ENCODE results near the gene PIK3R2.
"Not testable (repeated sequence)": the region's sequence is repeated elsewhere in the genome, so short reads cannot be mapped to it uniquely, and the experiment has no call there.

Gene PIK3R2

DNA sequence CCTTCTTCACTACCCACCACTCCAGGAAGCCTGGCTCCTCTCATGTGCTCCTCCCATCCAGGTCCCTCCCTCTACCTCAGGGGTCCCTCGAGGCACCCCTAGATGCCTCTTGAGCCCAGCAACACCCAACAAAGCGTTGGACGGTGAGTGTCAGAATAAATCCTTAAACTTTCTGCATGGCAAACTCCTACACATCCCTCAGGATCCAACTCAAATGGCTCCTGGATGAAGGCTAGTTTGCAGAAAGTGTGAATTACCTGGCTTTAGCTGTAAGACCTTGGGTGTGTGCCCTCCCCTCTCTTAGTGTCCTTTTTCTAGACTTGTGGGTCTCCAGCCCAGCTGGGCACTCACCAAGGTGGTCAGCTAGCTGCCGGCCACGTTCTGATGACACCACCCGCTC, 45.4 kb downstream of the PIK3R2 start:
- DNase-seq (ENCODE audit: low read depth in 3 of 3, low spot score in 1 of 3) = no peak

DNA sequence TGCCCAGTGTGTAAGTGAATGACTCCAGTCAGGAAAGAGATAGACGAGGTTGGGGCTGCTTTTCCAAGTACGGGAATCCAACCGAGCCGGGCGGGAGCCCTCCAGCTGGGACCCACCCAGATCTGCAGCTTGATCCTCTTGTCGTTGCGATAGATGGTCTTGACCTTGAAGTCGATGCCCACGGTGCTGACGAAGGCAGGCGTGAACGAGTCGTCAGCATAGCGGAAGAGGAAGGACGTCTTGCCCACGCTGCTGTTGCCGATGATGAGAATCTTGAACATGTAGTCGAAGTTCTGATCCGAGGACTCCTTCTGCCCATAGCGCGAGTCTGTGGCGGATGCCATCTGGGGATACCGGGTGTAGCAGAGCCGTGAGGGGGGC, 49.4 kb downstream of the PIK3R2 start:
- DNase-seq (ENCODE audit: low read depth in 3 of 3, low spot score in 1 of 3) = no peak

DNA sequence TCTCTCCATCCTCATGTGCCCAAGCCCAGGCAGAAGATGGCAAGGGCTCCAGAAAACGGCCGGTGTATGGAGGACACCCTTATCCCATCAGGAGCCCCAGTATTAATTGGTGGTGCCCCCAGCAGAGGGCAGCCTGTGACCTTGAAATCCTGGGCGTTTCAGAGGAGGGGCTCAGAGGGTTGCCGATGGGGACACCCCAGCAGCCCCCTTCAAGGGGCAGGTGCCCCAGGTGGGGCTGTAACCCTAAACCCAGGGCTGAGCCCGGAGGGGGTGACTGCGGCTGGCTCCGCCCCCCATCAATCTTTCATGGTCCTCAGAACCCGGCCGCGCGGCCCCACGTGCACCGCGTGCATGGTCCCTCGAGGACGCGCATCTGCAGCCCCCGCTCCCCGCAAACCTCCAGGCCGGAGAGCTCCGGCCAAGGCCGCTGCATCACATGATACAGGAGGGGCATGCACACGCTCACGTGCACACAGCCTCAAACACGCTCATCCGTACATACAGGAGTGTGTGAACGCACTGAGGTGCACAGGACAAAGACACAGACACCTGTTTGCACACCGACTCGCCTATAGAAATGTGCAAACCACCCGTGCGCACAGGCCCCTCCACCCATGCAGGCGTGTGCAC, 49.9 kb downstream of the PIK3R2 start:
- DNase-seq (ENCODE audit: low read depth in 3 of 3, low spot score in 1 of 3) = no peak

DNA sequence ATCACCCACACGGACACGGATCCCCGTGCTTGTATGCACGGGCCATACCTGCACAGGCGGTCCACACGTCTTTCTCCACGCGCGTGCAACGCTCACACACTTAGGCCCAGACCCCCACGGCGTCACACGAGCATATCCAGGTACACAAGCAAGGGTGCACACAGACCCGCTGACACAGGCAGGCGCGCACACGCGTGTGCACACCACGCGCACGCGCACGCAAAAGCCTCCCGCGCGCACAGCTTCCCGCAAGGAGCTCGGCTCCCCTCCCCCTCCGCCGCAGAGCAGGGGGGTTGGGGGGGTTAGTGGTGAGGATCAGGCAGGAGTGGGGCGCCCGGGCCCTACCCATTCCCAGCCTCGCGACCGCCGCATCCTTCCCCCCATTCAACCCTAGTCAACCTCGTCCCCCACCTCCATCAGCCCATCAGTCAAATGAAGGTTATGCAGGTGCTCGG, 50.5 kb downstream of the PIK3R2 start:
- DNase-seq (ENCODE audit: low read depth in 3 of 3, low spot score in 1 of 3) = no peak

GRCh38 chr19:18203863-18204393, 51.0 kb downstream of the PIK3R2 start, which contains the start of gene RAB3A:
Gene RAB3A, minus strand, starts transcription at chr19:18204042. Its CDS starts 1,302 bp downstream, at chr19:18202740.
- DNase-seq (ENCODE audit: low read depth in 3 of 3, low spot score in 1 of 3) = peak; percentile 96 to 98 (median 98)

GRCh38 chr19:18204394-18205199, 51.6 kb downstream of the PIK3R2 start:
- no peak for DNase-seq (ENCODE audit: low read depth in 3 of 3, low spot score in 1 of 3)

- DNase-seq (ENCODE audit: low read depth in 3 of 3, low spot score in 1 of 3) = no peak
Measured at GRCh38 chr19:18205200-18205892, 52.4 kb downstream of the PIK3R2 start.

GRCh38 chr19:18206018-18206417, 53.1 kb downstream of the PIK3R2 start:
- DNase-seq (ENCODE audit: low read depth in 3 of 3, low spot score in 1 of 3) = no peak

DNA sequence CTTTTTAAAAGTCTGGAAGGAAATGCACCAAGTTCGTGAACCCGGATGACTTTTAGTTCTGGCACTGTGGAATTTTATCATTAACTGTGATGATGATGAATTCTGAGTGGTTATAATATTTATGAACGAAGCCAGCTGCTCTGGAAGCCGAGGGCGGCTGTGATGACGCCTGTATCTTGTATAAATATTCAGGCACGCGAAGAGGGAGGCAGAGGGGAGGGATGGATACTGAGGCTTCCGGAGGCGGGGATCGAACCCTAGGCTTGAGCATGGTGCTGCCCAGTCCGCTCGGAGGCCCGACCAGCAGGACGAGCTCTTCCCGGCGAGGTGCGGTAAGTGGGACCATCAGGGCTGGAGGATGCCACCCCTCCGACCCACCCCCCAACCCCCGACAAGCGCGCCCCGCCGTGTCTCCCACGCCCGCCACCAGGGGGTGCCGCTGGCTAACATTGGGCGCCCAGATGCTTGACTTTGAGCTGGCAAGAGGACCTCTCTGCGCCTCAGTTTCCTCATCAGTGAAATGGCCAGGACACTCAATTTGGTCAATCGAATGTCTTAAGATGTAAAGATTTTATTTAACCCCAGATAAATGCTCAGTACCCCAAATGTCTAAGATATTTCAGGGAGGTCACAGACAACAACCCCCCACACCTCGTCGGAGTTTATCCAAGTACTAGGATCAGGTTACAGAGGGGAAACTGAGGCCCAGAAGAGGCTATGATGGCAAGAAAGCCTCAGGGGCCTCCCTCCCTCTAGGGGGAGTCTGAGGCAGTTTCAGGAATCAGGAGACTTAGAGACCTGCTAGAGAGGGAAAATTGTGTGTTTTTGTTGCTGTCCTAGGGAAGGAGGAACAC, 55.4 kb downstream of the PIK3R2 start:
- DNase-seq (ENCODE audit: low read depth in 3 of 3, low spot score in 1 of 3) = peak in 1 of 3 donors; percentile 46

GRCh38 chr19:18209912-18210311, 56.9 kb downstream of the PIK3R2 start:
- not testable (repeated sequence) for DNase-seq (ENCODE audit: low read depth in 3 of 3, low spot score in 1 of 3)

DNA sequence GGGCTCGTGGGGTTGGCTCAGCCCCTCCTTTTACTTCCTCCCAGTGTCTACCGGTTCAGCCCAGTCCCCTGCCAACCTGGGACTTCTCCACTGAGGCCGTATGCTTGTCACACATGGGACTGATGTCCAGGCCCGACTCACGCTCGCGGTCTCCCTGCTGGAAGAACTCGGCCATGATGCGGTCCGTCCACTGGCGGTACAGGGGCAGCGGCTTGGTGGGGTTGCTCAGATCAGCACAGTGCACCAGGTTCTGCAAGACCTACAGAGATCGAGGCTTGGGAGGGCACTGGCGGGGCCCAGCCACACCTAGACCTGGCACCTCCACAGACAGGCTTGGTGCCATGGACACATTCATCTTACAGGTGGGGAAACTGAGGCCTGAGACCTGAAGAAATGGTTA, 58.7 kb downstream of the PIK3R2 start:
- DNase-seq (ENCODE audit: low read depth in 3 of 3, low spot score in 1 of 3) = no peak

DNA sequence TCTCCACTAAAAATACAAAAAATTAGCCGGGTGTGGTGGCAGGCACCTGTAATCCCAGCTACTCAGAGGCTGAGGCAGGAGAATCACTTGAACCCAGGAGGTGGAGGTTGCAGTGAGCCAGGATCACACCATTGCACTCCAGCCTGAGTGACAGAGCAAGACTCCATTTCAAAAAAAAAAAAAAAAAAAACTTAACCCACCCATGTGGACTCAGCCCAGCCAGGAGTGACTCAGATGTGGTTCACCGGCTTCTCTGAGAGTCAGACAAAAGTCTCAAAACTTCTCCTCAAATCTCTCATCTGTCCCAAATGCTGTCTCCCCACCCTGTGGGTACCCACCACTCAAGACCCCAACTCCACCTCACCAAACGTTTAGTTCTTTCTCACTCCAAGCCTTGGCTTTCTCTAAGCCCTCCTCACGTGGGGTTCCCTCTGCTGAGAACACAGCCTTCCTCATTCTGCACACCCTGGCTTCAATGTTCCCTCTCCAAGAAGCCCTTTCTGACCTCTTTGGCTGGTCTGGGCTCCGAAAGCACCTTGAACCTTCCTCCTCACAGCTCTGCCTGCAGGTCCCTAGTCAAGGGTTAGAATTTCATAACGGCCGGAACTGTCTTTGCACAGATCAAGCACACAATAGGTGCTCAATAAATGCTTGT, 61.9 kb downstream of the PIK3R2 start:
- DNase-seq (ENCODE audit: low read depth in 3 of 3, low spot score in 1 of 3) = no peak

GRCh38 chr19:18216789-18217188, 63.8 kb downstream of the PIK3R2 start:
- DNase-seq (ENCODE audit: low read depth in 3 of 3, low spot score in 1 of 3) = no peak

DNA sequence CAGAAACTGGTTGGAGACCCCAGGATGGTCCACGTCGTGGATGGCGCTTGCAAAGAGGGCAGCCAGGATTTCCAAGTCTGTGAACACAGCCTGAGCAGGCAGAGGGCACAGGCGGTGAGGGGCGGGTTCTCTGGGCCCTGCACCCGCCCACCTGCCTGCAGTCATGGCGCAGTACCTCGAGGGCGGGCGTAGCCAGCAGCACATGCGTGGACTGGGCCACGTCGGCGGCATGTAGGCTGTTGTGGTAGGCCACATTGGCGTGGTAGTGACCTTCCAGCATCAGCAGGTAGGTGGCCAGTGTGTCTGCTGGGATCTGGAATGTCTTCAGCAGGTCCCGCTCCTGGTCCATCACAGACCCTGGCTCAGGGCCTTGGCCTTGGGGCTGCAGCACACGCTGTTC, 65.2 kb downstream of the PIK3R2 start:
- no peak for DNase-seq (ENCODE audit: low read depth in 3 of 3, low spot score in 1 of 3)

DNA sequence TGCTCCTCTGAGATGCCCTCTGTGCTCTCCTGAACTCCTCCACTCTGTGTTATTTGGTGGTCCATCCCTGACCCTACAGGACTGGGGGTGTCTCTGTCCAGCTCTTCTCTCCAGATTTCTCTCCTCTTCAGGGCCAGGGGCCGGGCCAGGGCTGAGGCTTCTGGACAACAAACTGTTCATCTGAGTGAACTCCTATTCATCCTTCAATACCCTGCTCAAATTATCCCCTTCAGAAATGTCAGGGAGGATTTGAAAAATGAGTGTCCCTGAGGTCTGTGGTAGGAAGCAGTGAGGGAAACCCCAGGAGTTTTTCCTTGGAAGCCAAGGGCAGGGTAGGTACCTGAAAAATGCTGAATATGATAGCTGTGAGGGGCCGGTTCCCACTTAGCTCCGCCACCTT, 65.6 kb downstream of the PIK3R2 start:
- DNase-seq (ENCODE audit: low read depth in 3 of 3, low spot score in 1 of 3) = no peak
